ENCODE data around the gene PACS1. TPM values are rescaled to one million over a fixed set of nuclear protein-coding genes. Genes with fewer than 3 reads are reported as not detected.

PACS1 gene
- polyA plus RNA-seq, 1 donor (not counting 4 experiments of a cell fraction or from before 2014, with no cell fraction given), result 14.9 TPM

DNA sequence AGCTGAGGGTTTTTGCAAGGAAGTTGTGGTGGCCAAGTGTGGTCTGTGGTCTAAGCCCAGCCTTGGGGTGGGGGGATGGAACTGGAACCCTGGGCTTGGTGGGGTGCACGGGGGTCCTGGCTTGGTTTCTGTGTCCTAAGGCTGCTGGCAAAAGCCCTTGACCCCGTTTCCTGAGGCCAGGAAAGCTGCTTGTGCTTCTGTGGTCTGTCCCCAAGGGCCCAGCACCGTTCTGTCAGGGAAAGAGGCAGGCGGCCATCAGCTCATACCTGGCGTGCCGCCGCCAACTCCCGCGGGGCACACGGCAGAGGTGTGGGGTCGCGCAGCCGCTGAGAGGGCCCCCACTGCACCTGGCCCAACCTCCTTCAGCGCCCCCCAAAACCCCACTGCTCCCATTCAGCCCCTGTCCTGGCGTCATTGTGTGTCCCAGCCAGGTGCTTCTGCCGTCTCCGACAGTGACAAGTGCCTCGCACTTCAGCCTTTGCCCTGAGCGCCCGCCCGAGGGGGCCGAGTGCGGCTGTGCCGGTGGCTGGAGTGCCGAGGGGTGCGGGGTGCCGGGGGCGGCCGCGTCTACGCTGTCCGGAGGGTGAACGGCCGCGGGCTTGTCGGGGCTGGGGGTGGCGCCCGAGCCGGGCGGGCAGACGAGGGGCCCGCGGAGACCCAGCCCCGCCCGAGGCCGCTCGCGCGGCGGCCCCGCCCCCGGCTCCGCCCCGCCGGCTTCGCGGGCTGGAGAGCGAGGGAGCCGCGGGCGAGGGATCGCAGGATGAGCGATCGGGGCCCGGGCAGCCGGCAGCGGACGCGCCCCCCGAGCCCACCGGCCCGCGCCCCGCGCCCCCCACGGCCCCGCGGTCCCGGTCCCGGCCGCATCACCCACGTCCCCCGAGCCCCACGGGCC lies 207.6 kb downstream of the PACS1 start, which contains the start of gene CNIH2:
TSS of gene CNIH2 (plus strand) at position 705 of the 892 bp plus-strand sequence. CDS start 282 bp downstream, outside the sequence.
- no peak within 1 kb of the TSS for H3K27ac ChIP-seq (ENCODE audit: control insufficient read depth, insufficient read depth, low read length)
- dilution Hi-C loops (cut with MboI; ENCODE audit: extremely low pct_ligation_motif_present, low sequenced_read_pairs), result no loop called here

DNA sequence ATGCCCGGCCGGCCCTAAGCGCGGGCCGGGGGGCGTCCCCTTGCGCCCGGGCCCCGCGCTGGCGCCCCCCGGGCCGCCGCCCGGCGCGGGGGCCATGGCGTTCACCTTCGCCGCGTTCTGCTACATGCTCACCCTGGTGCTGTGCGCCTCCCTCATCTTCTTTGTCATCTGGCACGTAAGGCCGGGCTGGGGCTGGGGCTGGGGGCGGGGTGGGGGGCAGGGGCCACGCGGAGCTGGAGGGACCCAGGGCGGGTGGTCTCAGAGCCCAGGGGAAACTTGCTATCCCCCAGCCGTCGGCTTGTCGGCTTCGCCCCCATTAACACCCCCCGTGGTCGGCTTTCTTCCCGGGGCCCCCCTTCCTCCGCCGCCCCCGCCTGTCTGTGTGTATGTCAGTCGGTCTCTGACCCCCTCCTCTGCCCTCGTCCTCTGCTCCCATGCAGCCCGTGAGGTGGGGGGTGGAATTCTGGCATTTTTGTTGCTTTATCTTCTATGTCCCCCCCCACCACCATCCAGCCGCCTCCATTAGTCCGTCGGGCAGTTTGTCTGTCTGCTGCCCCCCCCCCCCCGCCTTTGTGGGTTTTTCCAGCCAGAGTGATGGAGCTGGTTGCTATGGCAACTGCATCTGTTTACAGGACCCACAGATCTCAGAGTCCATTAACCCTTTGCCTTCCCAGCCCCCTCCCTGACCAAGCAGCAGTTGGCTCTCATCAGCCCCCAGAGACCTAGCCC lies 208.5 kb downstream of the PACS1 start:
- Histone ChIP-seq H3K79me2 (ENCODE audit: control insufficient read depth, insufficient read depth, low read length) (no peaks in the 10 kb centered on the region), H4K20me1 (ENCODE audit: control insufficient read depth, extremely low read depth, insufficient read depth, low read length) (peaks cover 10% of the 10 kb centered on the region), H3K9ac (ENCODE audit: control insufficient read depth, extremely low read depth, insufficient read depth, low read length) (no peak overlapping the region), H3K4me1 (ENCODE audit: control insufficient read depth, extremely low read depth, insufficient read depth, low read length) (no peaks in the 10 kb centered on the region), H2AFZ (ENCODE audit: control insufficient read depth, low read length) (no peak overlapping the region), H3K4me2 (ENCODE audit: control insufficient read depth, extremely low read depth, insufficient read depth, low read depth, low read length) (no peak overlapping the region), H3K9me3 (ENCODE audit: control insufficient read depth, low read depth, low read length) (no peaks in the 10 kb centered on the region), H3K9me1 (ENCODE audit: control insufficient read depth, extremely low read depth, insufficient read depth, low read length) (no peaks in the 10 kb centered on the region), H3K27ac (ENCODE audit: control insufficient read depth, insufficient read depth, low read length) (no peak overlapping the region), H3K36me3 (ENCODE audit: control insufficient read depth in 2 of 2, extremely low read depth in 1 of 2, insufficient read depth in 2 of 2, low read length in 2 of 2) (peaks cover 15% of the 10 kb centered on the region in 2 experiments), H3K27me3 (ENCODE audit: control insufficient read depth, extremely low read depth, insufficient read depth, low read length) (no peaks in the 10 kb centered on the region), H3K4me3 (ENCODE audit: control insufficient read depth in 2 of 3, extremely low read depth in 1 of 3, insufficient read depth in 2 of 3, low read depth in 1 of 3, low read length in 3 of 3) (no peak overlapping the region)
- FAIRE-seq, result no peak
- TF ChIP-seq EZH2 (IDR thresholded peaks at IDR 0.05; ENCODE audit: low read length), result no peak
- TF ChIP-seq, protein P1, sequence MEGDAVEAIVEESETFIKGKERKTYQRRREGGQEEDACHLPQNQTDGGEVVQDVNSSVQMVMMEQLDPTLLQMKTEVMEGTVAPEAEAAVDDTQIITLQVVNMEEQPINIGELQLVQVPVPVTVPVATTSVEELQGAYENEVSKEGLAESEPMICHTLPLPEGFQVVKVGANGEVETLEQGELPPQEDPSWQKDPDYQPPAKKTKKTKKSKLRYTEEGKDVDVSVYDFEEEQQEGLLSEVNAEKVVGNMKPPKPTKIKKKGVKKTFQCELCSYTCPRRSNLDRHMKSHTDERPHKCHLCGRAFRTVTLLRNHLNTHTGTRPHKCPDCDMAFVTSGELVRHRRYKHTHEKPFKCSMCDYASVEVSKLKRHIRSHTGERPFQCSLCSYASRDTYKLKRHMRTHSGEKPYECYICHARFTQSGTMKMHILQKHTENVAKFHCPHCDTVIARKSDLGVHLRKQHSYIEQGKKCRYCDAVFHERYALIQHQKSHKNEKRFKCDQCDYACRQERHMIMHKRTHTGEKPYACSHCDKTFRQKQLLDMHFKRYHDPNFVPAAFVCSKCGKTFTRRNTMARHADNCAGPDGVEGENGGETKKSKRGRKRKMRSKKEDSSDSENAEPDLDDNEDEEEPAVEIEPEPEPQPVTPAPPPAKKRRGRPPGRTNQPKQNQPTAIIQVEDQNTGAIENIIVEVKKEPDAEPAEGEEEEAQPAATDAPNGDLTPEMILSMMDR (optimal IDR thresholded peaks at IDR 0.05 in 1 of 3, IDR thresholded peaks at IDR 0.05 in 1 of 3, conservative IDR thresholded peaks at IDR 0.05 in 1 of 3; ENCODE audit: extremely low read depth in 1 of 3, insufficient read depth in 2 of 3, low read length in 3 of 3), result no peak
- dilution Hi-C loops (cut with MboI; ENCODE audit: extremely low pct_ligation_motif_present, low sequenced_read_pairs), result no loop called here
- DNase-seq (ENCODE audit: low read depth, low spot score), result no peak

More for the DNA sequence above, 207.6 kb downstream of the PACS1 start, which contains the start of gene CNIH2:
- no peak within 1 kb of the TSS for H3K4me3 ChIP-seq (ENCODE audit: control insufficient read depth in 2 of 3, extremely low read depth in 1 of 3, insufficient read depth in 2 of 3, low read depth in 1 of 3, low read length in 3 of 3)
- no peak for DNase-seq (ENCODE audit: low read depth, low spot score)
- H3K4me1 ChIP-seq (ENCODE audit: control insufficient read depth, extremely low read depth, insufficient read depth, low read length), result no peaks in the 10 kb centered on the region
- H3K9ac ChIP-seq (ENCODE audit: control insufficient read depth, extremely low read depth, insufficient read depth, low read length), result no peak within 1 kb of the TSS
- H3K79me2 ChIP-seq (ENCODE audit: control insufficient read depth, insufficient read depth, low read length), result no peaks in the 10 kb centered on the region
- no peaks in the 10 kb centered on the region for H3K27me3 ChIP-seq (ENCODE audit: control insufficient read depth, extremely low read depth, insufficient read depth, low read length)
- H3K36me3 ChIP-seq (ENCODE audit: control insufficient read depth in 2 of 2, extremely low read depth in 1 of 2, insufficient read depth in 2 of 2, low read length in 2 of 2), result peaks cover 17 to 23% of the 10 kb centered on the region in 2 experiments
- no peaks in the 10 kb centered on the region for H3K9me1 ChIP-seq (ENCODE audit: control insufficient read depth, extremely low read depth, insufficient read depth, low read length)
- peaks cover 4% of the 10 kb centered on the region for H4K20me1 ChIP-seq (ENCODE audit: control insufficient read depth, extremely low read depth, insufficient read depth, low read length)
- no peaks in the 10 kb centered on the region for H3K9me3 ChIP-seq (ENCODE audit: control insufficient read depth, low read depth, low read length)
- TF ChIP-seq EZH2 (IDR thresholded peaks at IDR 0.05; ENCODE audit: low read length), result no peak
- TF ChIP-seq, protein P1 (optimal IDR thresholded peaks at IDR 0.05 in 1 of 3, IDR thresholded peaks at IDR 0.05 in 1 of 3, conservative IDR thresholded peaks at IDR 0.05 in 1 of 3; ENCODE audit: extremely low read depth in 1 of 3, insufficient read depth in 2 of 3, low read length in 3 of 3), result no peak
- no peak for FAIRE-seq
- H3K4me2 ChIP-seq (ENCODE audit: control insufficient read depth, extremely low read depth, insufficient read depth, low read depth, low read length), result peak within 1 kb of the TSS; percentile 37
- H2AFZ ChIP-seq (ENCODE audit: control insufficient read depth, low read length), result no peak within 1 kb of the TSS
